Central memory CD4-positive, alpha-beta T cell (primary cell): Measurements from ENCODE around the gene MAJIN.
A peak's percentile ranks its signal among the peaks of the same experiment; 100 is the strongest.
"Not testable (repeated sequence)": the region's sequence is repeated elsewhere in the genome, so short reads cannot be mapped to it uniquely, and the experiment has no call there.

Experiments
- DNase-seq: peaks from one replicate; pipeline ENCODE4 v3.0.0; 2022
- total RNA-seq, 3 experiments: gene quantifications; one replicate each; lab custom pipeline; 2026; lab: John Stamatoyannopoulos, UW

The MAJIN gene
- total RNA-seq: 0.04 to 1.5 (median 0.27) reads per million in 3 experiments

GRCh38 chr11:64971421-64972233 lies at the start of gene MAJIN:
TSS of gene MAJIN (minus strand) at chr11:64972108. CDS start at chr11:64959405, 12,703 bp downstream.
- peak; percentile 89 for DNase-seq

GRCh38 chr11:65021509-65021908 lies 49.6 kb upstream of the MAJIN start:
- DNase-seq: no peak

- no peak for DNase-seq
Measured at GRCh38 chr11:65021003-65021402, 49.1 kb upstream of the MAJIN start.

- no peak for DNase-seq
Measured at GRCh38 chr11:65019824-65020223, 47.9 kb upstream of the MAJIN start.

- DNase-seq: no peak
Measured at GRCh38 chr11:65017937-65018336, 46.0 kb upstream of the MAJIN start.

GRCh38 chr11:65016705-65017104 lies 44.8 kb upstream of the MAJIN start:
- DNase-seq: no peak

- DNase-seq: no peak
Measured at GRCh38 chr11:65014726-65015227, 42.9 kb upstream of the MAJIN start.

GRCh38 chr11:65013888-65014725 lies 42.2 kb upstream of the MAJIN start, which contains the start of gene ARL2:
TSS of gene ARL2 (plus strand) at chr11:65014160. CDS start at chr11:65014208, 48 bp downstream.
- DNase-seq: peak; percentile 76

- peak; percentile 89 for DNase-seq
Measured at GRCh38 chr11:65013130-65013887, 41.4 kb upstream of the MAJIN start.

- no peak for DNase-seq
Measured at GRCh38 chr11:65008873-65009272, 37.0 kb upstream of the MAJIN start.

- no peak for DNase-seq
Measured at GRCh38 chr11:65008016-65008415, 36.1 kb upstream of the MAJIN start.

- not testable (repeated sequence) for DNase-seq
Measured at GRCh38 chr11:65003968-65004367, 32.1 kb upstream of the MAJIN start.

- DNase-seq: no peak
Measured at GRCh38 chr11:65003282-65003681, 31.4 kb upstream of the MAJIN start.

- DNase-seq: no peak
Measured at GRCh38 chr11:65002706-65003105, 30.8 kb upstream of the MAJIN start.

- no peak for DNase-seq
Measured at GRCh38 chr11:64999478-64999877, 27.6 kb upstream of the MAJIN start.

GRCh38 chr11:64998690-64999431 lies 27.0 kb upstream of the MAJIN start:
- no peak for DNase-seq

- no peak for DNase-seq
Measured at GRCh38 chr11:64998141-64998540, 26.2 kb upstream of the MAJIN start.

GRCh38 chr11:64996710-64997380 lies 24.9 kb upstream of the MAJIN start, which contains the start of gene BATF2:
TSS of gene BATF2 (minus strand) at chr11:64996971. CDS start at chr11:64996914, 57 bp downstream.
- no peak for DNase-seq

GRCh38 chr11:64996327-64996709 lies 24.4 kb upstream of the MAJIN start:
- DNase-seq: no peak

- no peak for DNase-seq
Measured at GRCh38 chr11:64994318-64994717, 22.4 kb upstream of the MAJIN start.
